Measurements from ENCODE around the gene ITGB3.
"Not testable (repeated sequence)": the region's sequence is repeated elsewhere in the genome, so short reads cannot be mapped to it uniquely, and the experiment has no call there.

ITGB3 gene

GRCh38 chr17:47253541-47254402, at the start of gene ITGB3:
Gene ITGB3 (plus strand): TSS chr17:47253827. CDS start chr17:47253862, 35 bp downstream.
- Histone ChIP-seq H3K27ac (peak within 1 kb of the TSS in 14 of 21 experiments; percentile 2 to 87 (median 68)), H3K4me3 (peak within 1 kb of the TSS; percentile 39 to 63 (median 54))

GRCh38 chr17:47203984-47204721, 49.5 kb upstream of the ITGB3 start:
- Histone ChIP-seq H3K4me3 (no peak overlapping the region), H3K27ac (peak overlapping the region in 20 of 21 experiments; percentile 16 to 89 (median 74))

- peak overlapping the region in 1 of 7 experiments; percentile 16 for H3K4me3 ChIP-seq
- H3K27ac ChIP-seq: peak overlapping the region in 20 of 21 experiments; percentile 43 to 89 (median 74)
Measured at GRCh38 chr17:47204722-47205418, 48.8 kb upstream of the ITGB3 start.

- peak overlapping the region in 2 of 7 experiments; percentile 9 to 16 for H3K4me3 ChIP-seq
- H3K27ac ChIP-seq: peak overlapping the region in 20 of 21 experiments; percentile 43 to 89 (median 74)
Measured at GRCh38 chr17:47205419-47205963, 48.1 kb upstream of the ITGB3 start.

- peak overlapping the region in 5 of 21 experiments; percentile 30 to 89 (median 72) for H3K27ac ChIP-seq
Measured at GRCh38 chr17:47207143-47208067, 46.2 kb upstream of the ITGB3 start.

GRCh38 chr17:47208744-47209488, 44.7 kb upstream of the ITGB3 start, which contains the start of gene MYL4:
Gene MYL4 (plus strand): TSS chr17:47209348. CDS start chr17:47209423, 75 bp downstream.
- Histone ChIP-seq H3K27ac (peak within 1 kb of the TSS in 1 of 21 experiments; percentile 19), H3K4me3 (no peak within 1 kb of the TSS)

More at GRCh38 chr17:47207143-47208067, 46.2 kb upstream of the ITGB3 start:
- no peak overlapping the region for H3K4me3 ChIP-seq

- no peak overlapping the region for H3K4me3 ChIP-seq
Measured at GRCh38 chr17:47209499-47209898, 44.1 kb upstream of the ITGB3 start.

GRCh38 chr17:47210105-47210504, 43.5 kb upstream of the ITGB3 start:
- Histone ChIP-seq H3K4me3 (no peak overlapping the region), H3K27ac (peak overlapping the region in 1 of 21 experiments; percentile 19)

More at GRCh38 chr17:47209499-47209898, 44.1 kb upstream of the ITGB3 start:
- no peak overlapping the region for H3K27ac ChIP-seq

GRCh38 chr17:47210779-47211178, 42.8 kb upstream of the ITGB3 start:
- no peak overlapping the region for H3K27ac ChIP-seq
- no peak overlapping the region for H3K4me3 ChIP-seq

- no peak overlapping the region for H3K27ac ChIP-seq
- no peak overlapping the region for H3K4me3 ChIP-seq
Measured at GRCh38 chr17:47212458-47212857, 41.2 kb upstream of the ITGB3 start.

GRCh38 chr17:47213540-47213939, 40.1 kb upstream of the ITGB3 start:
- no peak overlapping the region for H3K4me3 ChIP-seq
- H3K27ac ChIP-seq: no peak overlapping the region

- H3K4me3 ChIP-seq: no peak overlapping the region
- H3K27ac ChIP-seq: no peak overlapping the region
Measured at GRCh38 chr17:47214931-47215330, 38.7 kb upstream of the ITGB3 start.

GRCh38 chr17:47216821-47217220, 36.8 kb upstream of the ITGB3 start:
- H3K27ac ChIP-seq, H3K4me3 ChIP-seq: not testable (repeated sequence)

- H3K27ac ChIP-seq: not testable (repeated sequence)
Measured at GRCh38 chr17:47217279-47217678, 36.3 kb upstream of the ITGB3 start.

GRCh38 chr17:47218896-47219430, 34.7 kb upstream of the ITGB3 start:
- Histone ChIP-seq H3K27ac (peak overlapping the region in 1 of 21 experiments; percentile 27), H3K4me3 (no peak overlapping the region)

More at GRCh38 chr17:47217279-47217678, 36.3 kb upstream of the ITGB3 start:
- H3K4me3 ChIP-seq: not testable (repeated sequence)

GRCh38 chr17:47219621-47220475, 33.8 kb upstream of the ITGB3 start:
- peak overlapping the region in 1 of 21 experiments; percentile 55 for H3K27ac ChIP-seq

More at GRCh38 chr17:47219621-47220475, 33.8 kb upstream of the ITGB3 start:
- no peak overlapping the region for H3K4me3 ChIP-seq
